Measurements from ENCODE around the gene NSL1. TPM values are rescaled to one million over a fixed set of nuclear protein-coding genes. Genes with fewer than 3 reads are reported as not detected.
A peak's percentile ranks its signal among the peaks of the same experiment; 100 is the strongest.

The NSL1 gene
- polyA plus RNA-seq, 1 donor (not counting 4 experiments of a cell fraction or from before 2014, with no cell fraction given): 25.5 TPM

GRCh38 chr1:212700892-212701819 is 90.4 kb downstream of the NSL1 start:
- no peak overlapping the region for H2AFZ ChIP-seq (ENCODE audit: control insufficient read depth, low read length)
- no peaks in the 10 kb centered on the region for H3K9me1 ChIP-seq (ENCODE audit: control insufficient read depth, extremely low read depth, insufficient read depth, low read length)
- no peaks in the 10 kb centered on the region for H3K36me3 ChIP-seq (ENCODE audit: control insufficient read depth in 2 of 2, extremely low read depth in 1 of 2, insufficient read depth in 2 of 2, low read length in 2 of 2)
- H3K79me2 ChIP-seq (ENCODE audit: control insufficient read depth, insufficient read depth, low read length): no peaks in the 10 kb centered on the region
- no peak overlapping the region for H3K4me2 ChIP-seq (ENCODE audit: control insufficient read depth, extremely low read depth, insufficient read depth, low read depth, low read length)
- H3K9me3 ChIP-seq (ENCODE audit: control insufficient read depth, low read depth, low read length): no peaks in the 10 kb centered on the region
- no peak for FAIRE-seq
- TF ChIP-seq, protein P1, sequence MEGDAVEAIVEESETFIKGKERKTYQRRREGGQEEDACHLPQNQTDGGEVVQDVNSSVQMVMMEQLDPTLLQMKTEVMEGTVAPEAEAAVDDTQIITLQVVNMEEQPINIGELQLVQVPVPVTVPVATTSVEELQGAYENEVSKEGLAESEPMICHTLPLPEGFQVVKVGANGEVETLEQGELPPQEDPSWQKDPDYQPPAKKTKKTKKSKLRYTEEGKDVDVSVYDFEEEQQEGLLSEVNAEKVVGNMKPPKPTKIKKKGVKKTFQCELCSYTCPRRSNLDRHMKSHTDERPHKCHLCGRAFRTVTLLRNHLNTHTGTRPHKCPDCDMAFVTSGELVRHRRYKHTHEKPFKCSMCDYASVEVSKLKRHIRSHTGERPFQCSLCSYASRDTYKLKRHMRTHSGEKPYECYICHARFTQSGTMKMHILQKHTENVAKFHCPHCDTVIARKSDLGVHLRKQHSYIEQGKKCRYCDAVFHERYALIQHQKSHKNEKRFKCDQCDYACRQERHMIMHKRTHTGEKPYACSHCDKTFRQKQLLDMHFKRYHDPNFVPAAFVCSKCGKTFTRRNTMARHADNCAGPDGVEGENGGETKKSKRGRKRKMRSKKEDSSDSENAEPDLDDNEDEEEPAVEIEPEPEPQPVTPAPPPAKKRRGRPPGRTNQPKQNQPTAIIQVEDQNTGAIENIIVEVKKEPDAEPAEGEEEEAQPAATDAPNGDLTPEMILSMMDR (optimal IDR thresholded peaks at IDR 0.05 in 1 of 3, IDR thresholded peaks at IDR 0.05 in 1 of 3, conservative IDR thresholded peaks at IDR 0.05 in 1 of 3; ENCODE audit: extremely low read depth in 1 of 3, insufficient read depth in 2 of 3, low read length in 3 of 3): peak in 2 of 3 experiments; percentile 13 to 18
- TF ChIP-seq EZH2 (IDR thresholded peaks at IDR 0.05; ENCODE audit: low read length): no peak
- H3K9ac ChIP-seq (ENCODE audit: control insufficient read depth, extremely low read depth, insufficient read depth, low read length): no peak overlapping the region
- H3K27me3 ChIP-seq (ENCODE audit: control insufficient read depth, extremely low read depth, insufficient read depth, low read length): peaks cover 65% of the 10 kb centered on the region
- H3K4me3 ChIP-seq (ENCODE audit: control insufficient read depth in 2 of 3, extremely low read depth in 1 of 3, insufficient read depth in 2 of 3, low read depth in 1 of 3, low read length in 3 of 3): no peak overlapping the region
- H3K4me1 ChIP-seq (ENCODE audit: control insufficient read depth, extremely low read depth, insufficient read depth, low read length): peaks cover 7% of the 10 kb centered on the region
- dilution Hi-C loops (cut with MboI; ENCODE audit: extremely low pct_ligation_motif_present, low sequenced_read_pairs): no loop called here
- no peak overlapping the region for H3K27ac ChIP-seq (ENCODE audit: control insufficient read depth, insufficient read depth, low read length)
- no peak for DNase-seq (ENCODE audit: low read depth, low spot score)
- no peaks in the 10 kb centered on the region for H4K20me1 ChIP-seq (ENCODE audit: control insufficient read depth, extremely low read depth, insufficient read depth, low read length)

GRCh38 chr1:212700223-212700891 is 91.2 kb downstream of the NSL1 start:
- H3K27me3 ChIP-seq (ENCODE audit: control insufficient read depth, extremely low read depth, insufficient read depth, low read length): peaks cover 73% of the 10 kb centered on the region
- DNase-seq (ENCODE audit: low read depth, low spot score) (no peak), FAIRE-seq (no peak)

More at GRCh38 chr1:212700223-212700891, 91.2 kb downstream of the NSL1 start:
- peak; percentile 68 for TF ChIP-seq EZH2 (IDR thresholded peaks at IDR 0.05; ENCODE audit: low read length)
- TF ChIP-seq, protein P1 (optimal IDR thresholded peaks at IDR 0.05 in 1 of 3, IDR thresholded peaks at IDR 0.05 in 1 of 3, conservative IDR thresholded peaks at IDR 0.05 in 1 of 3; ENCODE audit: extremely low read depth in 1 of 3, insufficient read depth in 2 of 3, low read length in 3 of 3): no peak
- H3K9ac ChIP-seq (ENCODE audit: control insufficient read depth, extremely low read depth, insufficient read depth, low read length): no peak overlapping the region
- no peaks in the 10 kb centered on the region for H3K9me1 ChIP-seq (ENCODE audit: control insufficient read depth, extremely low read depth, insufficient read depth, low read length)
- no peaks in the 10 kb centered on the region for H3K9me3 ChIP-seq (ENCODE audit: control insufficient read depth, low read depth, low read length)
- H3K4me3 ChIP-seq (ENCODE audit: control insufficient read depth in 2 of 3, extremely low read depth in 1 of 3, insufficient read depth in 2 of 3, low read depth in 1 of 3, low read length in 3 of 3): peak overlapping the region; percentile 36 to 55 (median 41)
- dilution Hi-C loops (cut with MboI; ENCODE audit: extremely low pct_ligation_motif_present, low sequenced_read_pairs): no loop called here
- no peak overlapping the region for H3K27ac ChIP-seq (ENCODE audit: control insufficient read depth, insufficient read depth, low read length)
- H2AFZ ChIP-seq (ENCODE audit: control insufficient read depth, low read length): no peak overlapping the region
- peaks cover 7% of the 10 kb centered on the region for H3K4me1 ChIP-seq (ENCODE audit: control insufficient read depth, extremely low read depth, insufficient read depth, low read length)
- H3K79me2 ChIP-seq (ENCODE audit: control insufficient read depth, insufficient read depth, low read length): no peaks in the 10 kb centered on the region
- no peaks in the 10 kb centered on the region for H4K20me1 ChIP-seq (ENCODE audit: control insufficient read depth, extremely low read depth, insufficient read depth, low read length)
- no peaks in the 10 kb centered on the region for H3K36me3 ChIP-seq (ENCODE audit: control insufficient read depth in 2 of 2, extremely low read depth in 1 of 2, insufficient read depth in 2 of 2, low read length in 2 of 2)
- peak overlapping the region; percentile 74 for H3K4me2 ChIP-seq (ENCODE audit: control insufficient read depth, extremely low read depth, insufficient read depth, low read depth, low read length)

Measured in keratinocyte (primary cell).